GM19438 (cell line): ENCODE data around the gene BCAM.

Experiments used
- ATAC-seq: cut with Tn5 transposase; IDR thresholded peaks from one replicate; pipeline ENCODE4 v1.9.1; 2021; ENCODE audit warnings: low read depth; ENCODE audit not compliant: unreplicated experiment

Gene BCAM

DNA sequence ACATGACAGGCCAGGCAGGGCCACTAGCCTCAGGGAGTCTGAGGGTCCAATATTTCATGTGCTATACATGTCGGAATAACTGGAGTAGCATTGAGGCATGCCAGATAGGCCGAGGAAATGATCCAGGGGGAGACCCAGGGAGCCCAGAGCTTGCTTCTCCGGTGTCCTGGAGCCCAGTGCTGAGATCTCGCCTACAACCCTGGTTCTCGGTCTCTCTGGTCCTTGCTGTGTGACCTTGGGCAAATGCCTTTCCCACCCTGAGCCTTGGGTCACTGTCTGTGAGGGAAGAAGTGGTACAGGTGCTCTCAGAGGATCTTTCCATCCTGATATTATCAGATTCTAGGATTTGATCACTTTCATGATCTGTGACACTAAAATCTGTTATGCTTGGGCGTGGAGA is 19.9 kb upstream of the BCAM start:
- no peak for ATAC-seq

DNA sequence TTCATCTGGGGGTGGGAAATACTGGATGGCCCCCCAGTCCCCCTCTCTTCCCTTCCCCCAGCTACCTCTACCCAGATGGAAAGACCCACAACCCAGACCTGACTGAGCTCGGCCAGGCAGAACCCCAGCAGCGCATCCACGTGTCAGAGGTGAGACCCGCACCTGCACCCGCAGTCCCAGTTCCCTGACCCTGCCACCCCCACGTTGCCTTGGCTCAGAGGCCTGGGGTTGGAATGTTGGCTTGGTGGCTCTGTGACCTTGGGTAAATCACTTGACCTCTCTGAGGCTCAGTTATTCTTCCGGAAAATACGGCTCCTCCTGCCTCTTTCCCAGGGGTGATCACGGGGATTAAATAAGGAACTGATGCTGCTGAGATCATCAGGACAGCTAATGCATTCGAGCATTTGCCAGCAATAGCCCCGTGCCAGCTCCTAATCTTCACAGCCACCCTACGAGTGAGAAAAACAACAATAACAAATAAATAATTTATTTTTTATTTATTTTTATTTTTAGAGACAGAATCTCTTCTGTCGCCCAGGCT is 18.9 kb upstream of the BCAM start:
- ATAC-seq = no peak

DNA sequence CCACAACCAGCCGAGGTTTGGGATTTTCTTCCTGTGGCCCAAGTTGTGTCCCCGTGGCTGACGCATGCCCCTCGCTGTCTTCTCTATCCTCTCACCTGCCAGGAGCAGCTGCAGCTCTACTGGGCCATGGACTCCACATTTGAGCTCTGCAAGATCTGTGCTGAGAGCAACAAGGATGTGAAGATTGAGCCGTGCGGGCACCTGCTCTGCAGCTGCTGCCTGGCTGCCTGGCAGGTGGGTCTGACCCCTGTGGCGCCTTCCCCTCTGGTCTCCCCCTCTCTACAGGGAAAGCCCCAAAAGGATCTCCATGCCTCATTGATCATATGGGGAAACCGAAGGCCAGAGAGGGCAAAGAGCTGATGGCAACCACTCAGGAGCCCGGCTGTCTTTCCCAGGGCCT is 16.6 kb upstream of the BCAM start:
- no peak for ATAC-seq

DNA sequence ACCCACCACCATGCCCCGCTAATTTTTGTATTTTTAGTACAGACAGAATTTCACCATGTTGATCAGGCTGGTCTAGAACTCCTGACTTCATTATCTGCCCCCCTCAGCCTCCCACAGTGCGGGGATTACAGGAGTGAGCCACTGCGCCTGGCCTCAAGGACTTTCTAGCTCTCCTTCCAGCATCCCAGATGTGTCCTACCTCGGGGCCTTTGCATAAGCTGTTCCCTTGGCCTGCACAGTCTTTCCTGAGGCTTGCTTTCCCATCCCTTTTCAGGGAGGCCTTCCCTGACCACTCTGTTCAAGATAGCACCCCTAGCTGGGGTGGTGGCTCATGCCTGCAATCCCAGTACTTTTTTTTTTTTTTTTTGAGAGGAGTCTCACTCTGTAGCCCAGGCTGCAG is 14.3 kb upstream of the BCAM start:
- ATAC-seq = no peak

DNA sequence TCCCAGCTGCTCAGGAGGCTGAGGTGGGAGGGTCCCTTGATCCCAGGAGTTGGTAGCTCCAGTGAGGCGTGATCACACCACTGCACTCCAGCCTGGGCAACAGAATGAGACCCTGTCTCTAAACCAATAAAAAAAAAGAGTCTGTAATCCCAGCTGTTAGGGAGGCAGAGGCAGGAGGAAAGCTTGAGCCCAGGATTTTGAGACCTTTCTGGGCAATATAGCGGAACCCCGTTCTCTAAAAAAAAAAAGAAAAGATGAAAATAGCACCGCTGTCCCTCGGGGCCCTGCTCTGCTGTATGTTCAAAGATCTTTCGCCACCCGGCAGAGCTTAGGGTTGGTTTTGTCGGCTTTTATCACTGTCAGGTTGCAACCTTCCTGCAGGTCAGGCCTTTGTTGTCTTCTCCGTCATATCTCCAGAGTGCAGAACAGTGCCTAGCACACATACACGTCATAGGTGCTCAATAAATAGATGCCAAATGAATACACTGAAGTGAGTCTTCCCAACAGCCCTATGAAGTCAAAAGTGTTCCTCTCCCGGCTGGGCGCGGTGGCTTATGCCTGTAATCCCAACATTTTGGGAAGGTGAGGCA is 13.4 kb upstream of the BCAM start:
- no peak for ATAC-seq

DNA sequence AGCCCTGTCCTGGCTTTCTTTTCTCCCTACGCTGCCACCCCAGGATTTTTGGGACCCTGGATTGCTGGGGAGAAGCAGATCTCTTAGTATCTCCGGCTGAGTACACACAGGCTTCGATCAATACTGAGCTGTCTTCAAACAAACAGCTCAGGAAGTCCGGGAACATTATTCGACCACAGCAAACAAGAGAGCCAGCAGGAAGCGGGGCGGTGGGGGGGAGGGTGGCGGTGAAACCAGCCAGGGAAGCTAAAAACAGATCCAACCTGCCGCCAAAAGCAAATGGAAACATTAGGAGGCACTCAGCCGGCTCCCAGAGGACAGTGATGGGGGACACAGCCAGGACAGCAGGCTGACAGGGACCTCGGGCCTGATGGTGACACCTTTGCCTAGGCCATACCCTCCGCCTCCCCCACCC is 12.2 kb upstream of the BCAM start:
- ATAC-seq = no peak

DNA sequence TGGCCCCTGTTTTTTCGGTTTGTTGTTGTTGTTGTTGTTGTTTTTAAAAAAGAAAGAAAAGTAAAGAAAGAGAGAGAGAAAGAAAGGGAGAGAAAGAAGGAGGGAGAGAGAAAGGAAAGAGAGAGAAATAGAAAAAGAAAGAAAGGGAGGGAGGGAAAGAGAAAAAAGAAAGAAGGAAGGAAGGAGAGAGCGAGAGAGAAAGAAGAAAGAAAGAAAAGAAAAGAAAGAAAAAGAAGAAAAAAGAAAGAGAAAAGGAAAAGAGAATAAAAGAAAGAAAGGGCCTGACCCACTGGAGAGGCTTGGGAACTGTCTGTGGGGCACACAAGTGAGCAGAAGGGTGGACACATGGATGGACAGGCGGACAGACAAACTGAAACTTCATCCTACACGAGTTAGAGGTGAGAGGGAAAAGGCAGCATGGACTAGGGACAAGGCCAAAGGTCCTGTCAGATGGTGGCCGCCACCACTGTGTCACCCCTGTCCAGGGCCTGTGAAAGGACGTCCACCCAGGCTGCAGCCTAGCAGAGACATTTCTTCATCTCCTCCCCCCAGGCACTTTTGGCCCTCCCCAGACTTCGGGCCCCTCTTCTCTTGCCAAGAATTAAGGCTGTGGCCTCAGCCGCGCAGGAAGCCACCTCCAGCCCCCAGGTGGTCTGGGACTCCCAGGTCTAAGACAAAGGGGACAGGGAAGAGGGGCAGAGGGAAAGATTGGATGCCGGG is 9.1 kb upstream of the BCAM start:
- no peak for ATAC-seq

DNA sequence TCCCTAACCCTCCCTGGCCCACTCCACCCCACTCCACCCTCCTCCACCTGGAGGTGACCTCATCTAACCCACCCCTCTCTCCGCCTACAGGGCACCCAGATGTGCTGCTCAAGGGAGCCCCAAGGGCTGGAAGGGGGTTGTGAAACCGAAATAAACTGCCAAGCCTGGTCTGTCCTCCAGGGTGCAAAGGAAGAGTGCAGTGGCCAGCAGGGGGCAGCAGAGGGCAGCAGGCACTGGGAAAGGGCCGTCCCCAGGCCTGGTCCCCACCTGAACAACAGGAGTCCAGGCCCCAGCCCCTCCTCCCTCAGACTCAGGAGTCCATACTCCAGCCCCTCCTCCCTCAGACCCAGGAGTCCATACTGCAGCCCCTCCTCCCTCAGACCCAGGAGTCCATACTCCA is 8.4 kb upstream of the BCAM start:
- no peak for ATAC-seq

DNA sequence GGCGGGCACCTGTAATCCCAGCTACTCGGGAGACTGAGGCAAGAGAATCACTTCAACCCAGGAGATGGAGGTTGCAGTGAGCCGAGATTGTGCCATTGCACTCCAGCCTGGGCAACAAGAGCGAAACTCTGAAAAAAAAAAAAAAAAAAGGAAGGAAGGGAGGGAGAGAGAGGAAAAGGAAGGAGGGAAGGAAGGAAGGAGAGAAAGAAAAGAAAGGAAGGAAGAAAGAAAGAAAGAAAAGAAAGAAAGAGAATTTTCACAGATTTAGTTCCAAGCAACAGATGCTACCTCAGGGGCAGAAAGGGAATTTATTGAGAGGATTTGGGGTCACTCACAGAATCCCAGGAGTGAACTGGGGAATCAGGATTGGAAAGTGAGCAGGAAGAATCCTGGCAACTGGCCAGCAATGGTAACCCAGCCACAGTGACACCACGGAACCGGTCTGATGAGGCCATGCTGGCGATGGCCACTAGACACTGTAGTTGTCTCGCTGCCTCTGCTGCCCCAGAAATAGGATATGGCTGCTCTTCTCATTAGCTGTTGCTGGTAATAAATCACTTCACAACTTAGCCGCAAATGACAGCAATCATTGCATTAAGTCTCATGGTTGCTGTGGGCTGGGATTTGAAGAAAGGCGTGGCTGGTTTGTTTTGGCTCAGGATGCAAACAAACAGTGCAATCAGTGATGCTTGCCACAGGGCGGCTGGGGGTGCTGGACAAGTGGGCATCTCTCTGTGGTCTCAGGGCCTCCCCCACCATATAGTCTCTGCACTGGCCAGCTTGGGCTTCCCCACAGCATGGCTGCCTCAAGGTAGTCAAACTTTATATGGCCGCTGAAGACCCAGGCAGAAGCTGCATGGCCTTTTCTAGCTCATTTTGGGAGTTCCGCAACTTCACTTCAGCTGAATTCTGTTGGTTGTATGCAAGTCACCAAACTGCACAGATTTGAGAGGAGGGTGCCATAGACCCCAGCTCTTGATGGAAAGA is 5.2 kb upstream of the BCAM start:
- no peak for ATAC-seq

DNA sequence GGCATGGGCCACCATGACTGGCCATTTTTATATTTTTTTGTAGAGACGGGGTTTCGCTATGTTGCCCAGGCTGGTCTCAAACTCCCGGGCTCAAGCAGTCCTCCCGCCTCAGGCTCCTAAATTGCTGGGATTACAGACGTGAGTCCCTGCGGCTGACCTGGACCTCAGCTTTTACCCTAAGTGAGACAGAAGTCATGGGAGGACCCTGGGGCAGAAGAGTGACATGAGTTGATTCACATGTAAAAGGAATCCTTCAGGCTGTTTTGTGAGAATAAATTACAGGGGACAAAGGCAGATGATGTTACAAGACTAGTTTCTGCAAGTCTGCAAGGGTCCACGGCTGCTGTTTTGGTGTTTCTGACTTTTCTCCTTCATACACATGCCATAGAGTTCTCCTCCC is 2.6 kb upstream of the BCAM start:
- ATAC-seq = no peak

DNA sequence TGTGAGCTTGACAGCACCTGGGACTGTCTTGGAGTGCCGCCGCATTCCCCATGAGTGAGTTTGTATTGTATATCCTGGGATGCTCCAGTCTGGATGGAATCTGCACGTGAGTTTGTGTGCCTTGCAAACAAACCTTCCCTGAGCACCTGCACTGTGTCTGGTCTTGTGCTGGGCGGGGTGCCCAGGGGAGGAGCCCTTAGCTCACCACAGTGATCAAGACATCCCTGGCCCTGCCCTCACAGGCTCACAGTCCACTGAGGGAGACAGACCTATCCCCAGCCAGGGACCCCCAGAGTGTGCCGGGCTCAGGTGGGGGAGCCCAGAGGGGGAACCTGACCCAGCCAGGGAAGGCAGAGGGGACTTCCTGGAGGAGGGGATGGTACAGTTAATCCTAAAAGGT is 1.7 kb upstream of the BCAM start:
- ATAC-seq = no peak

DNA sequence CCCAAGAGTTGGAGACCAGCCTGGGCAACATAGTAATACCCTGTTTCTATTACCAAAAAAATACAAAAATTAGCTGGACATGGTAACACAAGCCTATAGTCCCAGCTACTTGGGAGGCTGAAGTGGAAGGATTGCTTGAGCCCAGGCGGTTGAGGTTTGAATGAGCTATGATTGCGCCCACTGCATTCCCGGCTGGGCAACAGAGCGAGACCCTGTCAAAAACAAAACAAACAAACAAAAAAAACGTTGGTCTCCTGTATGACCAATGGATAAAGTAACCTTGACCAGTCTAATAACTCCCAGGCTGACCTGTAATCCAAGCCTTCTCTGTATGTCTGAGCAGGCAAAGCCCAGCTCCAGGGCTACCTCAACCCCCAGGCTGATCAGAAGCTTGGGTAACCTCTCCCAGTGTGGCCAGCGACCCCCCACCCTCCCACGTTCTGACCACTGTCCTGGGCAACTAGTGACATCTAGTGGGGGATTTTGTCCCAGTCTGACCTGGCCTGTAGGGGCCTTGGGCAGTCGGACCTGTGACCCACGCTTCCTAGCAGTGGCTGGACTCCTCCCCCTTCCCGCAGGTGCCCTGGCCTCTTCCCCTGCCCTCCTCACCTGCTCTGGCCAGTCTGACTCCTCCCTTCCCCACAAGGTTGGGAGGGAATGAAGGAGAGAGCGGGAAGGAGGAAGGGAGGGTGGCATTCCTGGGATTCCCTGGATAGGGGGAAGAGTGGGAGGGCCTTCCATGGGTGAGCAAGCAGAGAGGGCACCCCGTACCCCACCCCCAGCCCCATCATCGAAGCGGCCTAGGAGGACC is 1.0 kb upstream of the BCAM start:
- no peak for ATAC-seq

DNA sequence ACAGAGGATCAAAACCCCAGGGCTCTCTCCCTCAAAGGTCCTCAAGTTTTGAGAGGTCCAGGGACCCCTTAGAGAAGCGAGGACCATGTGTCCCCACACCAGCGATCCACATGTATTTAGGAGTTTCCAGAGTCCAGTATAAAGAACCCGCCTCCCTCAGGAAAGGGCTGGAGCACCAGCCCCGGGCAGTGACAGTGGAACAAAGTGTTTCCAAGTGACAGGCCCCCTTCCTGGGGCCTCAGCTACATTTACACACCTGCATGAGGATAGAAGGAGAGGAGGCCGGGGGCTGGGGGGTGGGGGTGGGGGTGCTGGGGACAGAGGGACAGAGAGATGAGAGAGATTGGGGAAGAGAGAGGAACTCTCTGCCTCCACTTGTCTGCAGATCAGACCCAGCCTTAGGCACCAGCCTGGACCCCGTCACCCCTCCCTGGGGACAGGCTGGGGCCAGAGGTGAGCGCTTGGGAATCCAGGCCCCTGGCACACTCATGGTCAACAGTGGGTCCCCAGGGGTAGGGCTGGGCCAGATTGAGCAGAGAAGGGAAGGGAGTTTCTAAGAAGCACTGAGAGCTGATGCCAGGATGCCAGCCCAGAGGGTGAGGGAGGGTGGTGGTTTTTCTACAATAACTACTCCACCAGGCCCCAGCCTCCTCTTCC is 802 bp downstream of the BCAM start:
- no peak for ATAC-seq

DNA sequence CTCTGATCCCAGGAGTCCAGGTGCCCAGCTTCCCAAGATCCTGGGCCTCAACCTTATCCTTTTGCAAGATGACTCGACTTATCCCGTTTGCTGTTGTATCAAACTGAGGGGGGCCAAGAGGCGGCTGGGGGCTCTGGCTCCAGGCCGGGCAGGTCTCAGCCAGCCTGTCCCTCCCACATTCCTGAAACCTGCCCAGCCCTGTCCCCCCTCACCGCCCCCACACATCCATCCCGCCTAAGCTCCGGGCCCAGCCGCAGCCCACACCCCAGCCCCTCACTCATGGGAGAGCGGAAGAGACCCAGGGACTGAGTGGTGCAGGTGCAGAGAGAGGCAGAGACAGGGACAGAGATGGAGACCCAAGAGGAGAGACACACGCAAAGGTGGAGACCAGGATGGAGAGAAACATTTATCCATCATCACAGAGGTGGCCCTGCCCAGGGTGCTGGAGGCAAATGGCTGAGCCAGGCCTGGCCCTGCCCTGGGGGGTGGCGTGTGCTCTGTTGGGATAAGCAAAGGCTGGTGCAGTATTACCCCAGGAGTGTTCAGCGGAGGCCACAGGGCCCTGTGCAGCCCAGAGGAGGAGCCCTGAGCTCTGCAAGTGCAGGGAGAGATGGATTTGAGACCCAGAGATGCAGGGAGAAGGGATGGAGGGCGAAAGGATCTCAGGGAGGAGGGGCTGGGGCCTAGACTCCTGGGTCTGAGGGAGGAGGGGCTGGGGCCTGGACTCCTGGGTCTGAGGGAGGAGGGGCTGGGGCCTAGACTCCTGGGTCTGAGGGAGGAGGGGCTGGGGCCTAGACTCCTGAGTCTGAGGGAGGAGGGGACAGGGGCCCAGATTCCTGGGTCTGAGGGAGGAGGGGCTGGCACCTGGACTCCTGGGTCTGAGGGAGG is 1.6 kb downstream of the BCAM start:
- no peak for ATAC-seq

DNA sequence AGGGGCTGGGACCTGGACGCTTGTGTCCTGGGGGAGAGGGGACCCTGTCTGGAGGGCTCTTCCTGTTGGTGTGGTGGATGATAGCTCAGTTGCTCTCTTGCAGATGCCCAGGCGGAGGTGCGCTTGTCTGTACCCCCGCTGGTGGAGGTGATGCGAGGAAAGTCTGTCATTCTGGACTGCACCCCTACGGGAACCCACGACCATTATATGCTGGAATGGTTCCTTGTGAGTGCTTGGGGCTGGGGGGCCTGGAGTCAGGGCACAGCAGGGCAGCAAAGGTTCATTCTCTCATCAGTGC is 2.2 kb downstream of the BCAM start:
- ATAC-seq = no peak

DNA sequence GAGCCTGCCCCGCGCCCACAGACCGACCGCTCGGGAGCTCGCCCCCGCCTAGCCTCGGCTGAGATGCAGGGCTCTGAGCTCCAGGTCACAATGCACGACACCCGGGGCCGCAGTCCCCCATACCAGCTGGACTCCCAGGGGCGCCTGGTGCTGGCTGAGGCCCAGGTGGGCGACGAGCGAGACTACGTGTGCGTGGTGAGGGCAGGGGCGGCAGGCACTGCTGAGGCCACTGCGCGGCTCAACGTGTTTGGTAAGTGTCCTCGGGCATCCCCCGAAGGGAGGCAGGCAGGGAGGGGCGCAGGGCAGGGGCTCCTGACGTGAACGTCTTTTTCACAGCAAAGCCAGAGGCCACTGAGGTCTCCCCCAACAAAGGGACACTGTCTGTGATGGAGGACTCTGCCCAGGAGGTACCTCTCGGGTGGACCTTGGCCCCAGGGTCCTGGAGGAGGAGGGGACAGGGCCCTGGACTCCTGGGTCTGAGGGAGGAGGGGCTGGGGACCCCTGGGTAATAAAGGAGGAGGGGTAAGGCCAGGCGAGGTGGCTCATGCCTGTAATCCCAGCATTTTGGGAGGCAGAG is 3.3 kb downstream of the BCAM start:
- ATAC-seq = no peak

DNA sequence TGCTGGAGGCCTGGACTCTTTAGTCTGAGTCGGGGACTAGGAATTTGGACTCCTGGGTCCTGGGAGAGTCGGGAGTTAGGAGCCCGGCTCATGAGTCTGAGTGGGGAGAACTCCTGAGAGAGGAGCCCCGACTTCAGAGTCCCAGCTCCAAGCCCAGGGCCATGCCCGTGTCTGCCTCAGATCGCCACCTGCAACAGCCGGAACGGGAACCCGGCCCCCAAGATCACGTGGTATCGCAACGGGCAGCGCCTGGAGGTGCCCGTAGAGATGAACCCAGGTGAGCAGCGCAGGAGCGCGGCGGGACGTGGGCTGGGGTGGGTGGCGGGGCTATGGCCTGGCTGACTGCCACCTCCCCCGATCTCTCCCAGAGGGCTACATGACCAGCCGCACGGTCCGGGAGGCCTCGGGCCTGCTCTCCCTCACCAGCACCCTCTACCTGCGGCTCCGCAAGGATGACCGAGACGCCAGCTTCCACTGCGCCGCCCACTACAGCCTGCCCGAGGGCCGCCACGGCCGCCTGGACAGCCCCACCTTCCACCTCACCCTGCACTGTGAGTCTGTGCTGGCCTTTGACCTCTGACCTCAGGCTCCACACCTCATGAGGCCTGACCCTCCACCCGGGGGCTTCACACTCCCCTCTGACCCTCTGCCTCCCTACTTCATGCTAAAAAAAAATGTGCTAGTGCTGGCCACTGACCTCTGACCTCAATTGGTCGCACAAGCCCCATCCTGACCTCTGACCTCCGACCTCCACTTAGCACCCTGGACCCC is 4.4 kb downstream of the BCAM start:
- ATAC-seq = no peak

DNA sequence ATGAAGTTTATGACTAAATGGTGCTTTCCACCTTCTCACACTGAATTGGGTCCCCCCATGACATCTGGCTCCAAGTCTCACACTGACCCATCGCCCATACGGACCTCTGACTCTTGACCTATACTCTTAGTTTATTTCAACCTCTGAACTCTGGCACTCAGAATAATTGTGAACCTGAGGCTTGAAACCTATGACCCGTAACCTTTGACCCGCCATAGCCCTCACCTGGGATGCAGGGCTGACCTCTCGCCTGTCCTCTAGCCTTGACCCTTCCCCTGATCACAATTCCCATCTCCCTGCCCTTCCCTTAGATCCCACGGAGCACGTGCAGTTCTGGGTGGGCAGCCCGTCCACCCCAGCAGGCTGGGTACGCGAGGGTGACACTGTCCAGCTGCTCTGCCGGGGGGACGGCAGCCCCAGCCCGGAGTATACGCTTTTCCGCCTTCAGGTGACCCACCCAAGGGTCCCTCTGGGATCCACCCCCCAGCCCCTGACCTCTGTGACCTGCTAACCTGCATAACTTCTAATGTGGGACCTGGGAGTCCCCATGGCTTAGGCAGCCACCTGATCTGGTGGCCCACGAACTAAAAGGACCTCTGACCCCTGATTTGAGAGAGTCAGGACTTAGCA is 5.1 kb downstream of the BCAM start:
- no peak for ATAC-seq
